MM.1S (cell line): ENCODE data around the gene E2F2.

Experiments
- DNase-seq: peaks from one replicate; pipeline ENCODE4 v3.0.0-alpha.2; 2015
- H2AFZ ChIP-seq: fragments of 300-600 bp; sonication (generic); 2 replicates; pipeline ENCODE4 v1.6.0; 2016; ENCODE audit warnings: antibody characterized with exemption, low read length
- H3F3A ChIP-seq: fragments of 300-600 bp; sonication (generic); 2 replicates; pipeline ENCODE4 v1.6.1; 2016; ENCODE audit warnings: mild to moderate bottlenecking, antibody characterized with exemption, low read length, moderate library complexity, mixed read lengths; ENCODE audit not compliant: insufficient read depth
- H3K27ac ChIP-seq: fragments of 300-600 bp; sonication (generic); 2 replicates; pipeline ENCODE4 v1.5.1; 2016; ENCODE audit warnings: mild to moderate bottlenecking, low read length
- H3K27me3 ChIP-seq: fragments of 300-600 bp; sonication (generic); replicated peaks from 2 replicates; pipeline ENCODE4 v1.6.0; 2016; ENCODE audit warnings: low read length; ENCODE audit not compliant: insufficient read depth
- H3K36me3 ChIP-seq: fragments of 300-600 bp; sonication (generic); replicated peaks from 2 replicates; pipeline ENCODE4 v1.6.1; 2016; ENCODE audit warnings: mild to moderate bottlenecking, low read length, mixed read lengths; ENCODE audit not compliant: insufficient read depth
- H3K4me1 ChIP-seq: fragments of 300-600 bp; sonication (generic); 2 replicates; pipeline ENCODE4 v1.6.1; 2016; ENCODE audit warnings: low read length, mixed read lengths
- H3K4me2 ChIP-seq: fragments of 300-600 bp; sonication (generic); 2 replicates; pipeline ENCODE4 v1.6.0; 2016; ENCODE audit warnings: low read depth, low read length
- H3K4me3 ChIP-seq: fragments of 300-600 bp; sonication (generic); 2 replicates; pipeline ENCODE4 v1.5.1; 2016; ENCODE audit warnings: low read length, mixed read lengths
- H3K79me2 ChIP-seq: fragments of 300-600 bp; sonication (generic); 2 replicates; pipeline ENCODE4 v1.6.1; 2016; ENCODE audit warnings: mixed run types, low read length, mixed read lengths
- H3K9ac ChIP-seq: fragments of 300-600 bp; sonication (generic); 2 replicates; pipeline ENCODE4 v1.6.1; 2016; ENCODE audit warnings: low read length, mixed read lengths
- H3K9me2 ChIP-seq: fragments of 300-600 bp; sonication (generic); replicated peaks from 2 replicates; pipeline ENCODE4 v1.6.1; 2016; ENCODE audit warnings: mild to moderate bottlenecking, low read length, mixed read lengths; ENCODE audit not compliant: insufficient read depth
- H3K9me3 ChIP-seq: fragments of 300-600 bp; sonication (generic); replicated peaks from 2 replicates; pipeline ENCODE4 v1.6.1; 2016; ENCODE audit warnings: mild to moderate bottlenecking, low read length, mixed read lengths; ENCODE audit not compliant: insufficient read depth
- H4K20me1 ChIP-seq: fragments of 300-600 bp; sonication (generic); 2 replicates; pipeline ENCODE4 v1.6.1; 2016; ENCODE audit warnings: mild to moderate bottlenecking, low read length, moderate library complexity, mixed read lengths; ENCODE audit not compliant: insufficient read depth
- CTCF ChIP-seq: fragments of 300-600 bp; sonication (generic); IDR thresholded peaks from 2 replicates; pipeline ENCODE4 v1.5.1; 2016; ENCODE audit warnings: antibody characterized with exemption, low read length, mixed read lengths
- EZH2 ChIP-seq: fragments of 300-600 bp; sonication (generic); optimal IDR thresholded peaks from 2 replicates; pipeline ENCODE3; 2017; ENCODE audit warnings: low read depth, mild to moderate bottlenecking, antibody characterized with exemption, low read length, mixed read lengths
- EZH2phosphoT487 ChIP-seq: fragments of 300-600 bp; sonication (generic); IDR thresholded peaks from 2 replicates; pipeline ENCODE4 v1.6.1; 2018; ENCODE audit warnings: antibody characterized with exemption, low read length

E2F2 gene

GRCh38 chr1:23473037-23473800 is 57.8 kb downstream of the E2F2 start:
- Histone ChIP-seq H2AFZ (no peak overlapping the region), H3K4me2 (no peak overlapping the region), H3F3A (no peaks in the 10 kb centered on the region), H3K9me2 (no peaks in the 10 kb centered on the region), H3K36me3 (no peaks in the 10 kb centered on the region), H3K27ac (no peak overlapping the region), H3K79me2 (no peaks in the 10 kb centered on the region), H3K9me3 (no peaks in the 10 kb centered on the region), H3K9ac (no peak overlapping the region), H3K4me1 (no peaks in the 10 kb centered on the region), H4K20me1 (no peaks in the 10 kb centered on the region), H3K27me3 (no peaks in the 10 kb centered on the region), H3K4me3 (no peak overlapping the region)
- TF ChIP-seq CTCF (no peak), EZH2phosphoT487 (no peak), EZH2 (no peak)
- DNase-seq = no peak

DNA sequence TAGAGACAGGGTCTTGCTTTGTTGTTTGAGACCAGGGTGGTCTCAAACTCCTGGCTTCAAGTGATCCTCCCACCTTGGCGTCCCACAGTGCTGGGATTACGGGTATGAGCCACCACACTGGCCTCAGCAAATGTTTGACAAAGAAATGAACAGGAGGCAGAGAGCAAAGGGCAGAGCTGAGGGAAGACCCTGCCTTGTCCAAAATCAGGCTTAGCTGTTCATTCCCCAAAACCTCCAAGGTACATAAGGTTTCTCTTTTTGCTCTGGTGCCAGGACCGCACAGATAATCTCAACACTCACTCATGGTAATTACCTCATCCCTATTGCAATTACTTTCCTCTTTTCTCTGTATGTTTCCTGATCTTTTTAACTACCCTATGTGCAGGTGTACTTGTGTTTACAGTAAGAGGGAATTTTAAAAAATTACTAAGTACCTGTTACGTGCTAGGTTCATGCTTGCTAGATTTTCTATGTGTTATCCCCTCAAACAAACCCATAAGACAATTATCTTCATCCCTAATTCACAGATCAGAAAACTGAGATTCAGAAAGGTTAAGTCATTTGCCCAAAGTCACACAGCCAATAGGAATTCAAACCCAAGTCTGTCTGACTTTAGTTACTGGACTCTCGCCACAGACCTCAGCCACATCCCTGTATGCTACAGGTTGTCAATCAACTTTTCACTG is 58.5 kb downstream of the E2F2 start:
- Histone ChIP-seq H3K4me2 (no peak overlapping the region), H3K36me3 (no peaks in the 10 kb centered on the region), H3F3A (no peaks in the 10 kb centered on the region), H3K4me3 (no peak overlapping the region), H3K9ac (no peak overlapping the region), H3K9me3 (no peaks in the 10 kb centered on the region), H3K4me1 (no peaks in the 10 kb centered on the region), H3K27me3 (no peaks in the 10 kb centered on the region), H4K20me1 (no peaks in the 10 kb centered on the region), H3K27ac (no peak overlapping the region), H3K79me2 (no peaks in the 10 kb centered on the region), H2AFZ (no peak overlapping the region), H3K9me2 (no peaks in the 10 kb centered on the region)
- TF ChIP-seq EZH2phosphoT487 (no peak), CTCF (no peak), EZH2 (no peak)
- DNase-seq = no peak

GRCh38 chr1:23471473-23472075 is 59.5 kb downstream of the E2F2 start:
- no peak for DNase-seq
- H3K4me3 ChIP-seq = no peak overlapping the region
- TF ChIP-seq EZH2 (no peak), CTCF (no peak), EZH2phosphoT487 (no peak)
- no peak overlapping the region for H3K27ac ChIP-seq
- H3K36me3 ChIP-seq = no peaks in the 10 kb centered on the region
- no peaks in the 10 kb centered on the region for H3K9me3 ChIP-seq
- H3K4me2 ChIP-seq = no peak overlapping the region
- H3K27me3 ChIP-seq = no peaks in the 10 kb centered on the region
- no peaks in the 10 kb centered on the region for H3K9me2 ChIP-seq
- no peaks in the 10 kb centered on the region for H4K20me1 ChIP-seq
- no peak overlapping the region for H3K9ac ChIP-seq
- H3K4me1 ChIP-seq = no peaks in the 10 kb centered on the region
- H2AFZ ChIP-seq = no peak overlapping the region
- no peaks in the 10 kb centered on the region for H3K79me2 ChIP-seq
- no peaks in the 10 kb centered on the region for H3F3A ChIP-seq
